Activated CD4-positive, alpha-beta T cell treated with anti-CD3 and anti-CD28 coated beads, Interleukin-2, amount 50 U/mL, for 4 hours (primary cell): Measurements from ENCODE around the gene PPARGC1A.

ENCODE experiments used
- DNase-seq, 2 experiments: peaks; one replicate each; pipeline ENCODE4 v3.0.0-alpha.2; 2020

PPARGC1A gene

GRCh38 chr4:23835774-23836478, 53.9 kb downstream of the PPARGC1A start:
- DNase-seq = no peak

DNA sequence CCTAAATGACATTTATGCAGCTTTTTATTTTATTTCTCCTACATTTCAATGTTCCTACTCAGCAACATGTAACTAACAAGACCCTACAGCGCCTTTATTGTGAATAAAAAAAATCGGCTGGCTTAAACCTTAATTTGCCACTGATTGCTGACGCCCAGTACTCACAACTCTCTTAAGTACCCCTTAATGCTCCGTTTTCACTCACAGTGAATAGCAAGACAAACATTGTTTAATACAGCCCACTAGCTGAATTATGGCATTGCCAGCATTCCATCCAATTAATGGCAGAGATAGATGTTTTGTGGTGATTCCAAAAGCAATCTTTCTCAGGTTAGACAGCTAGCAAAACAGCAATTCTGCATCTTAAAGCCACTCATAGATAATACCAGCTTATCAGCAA, 61.1 kb downstream of the PPARGC1A start:
- DNase-seq = no peak

- DNase-seq = no peak
Observed at GRCh38 chr4:23828020-23828715, 61.7 kb downstream of the PPARGC1A start.

GRCh38 chr4:23822181-23822580, 67.7 kb downstream of the PPARGC1A start:
- DNase-seq = no peak

- no peak for DNase-seq
Observed at GRCh38 chr4:23819041-23819511, 70.8 kb downstream of the PPARGC1A start.

- DNase-seq = no peak
Observed at GRCh38 chr4:23818097-23818885, 71.6 kb downstream of the PPARGC1A start.

GRCh38 chr4:23814996-23815660, 74.7 kb downstream of the PPARGC1A start:
- DNase-seq = no peak

DNA sequence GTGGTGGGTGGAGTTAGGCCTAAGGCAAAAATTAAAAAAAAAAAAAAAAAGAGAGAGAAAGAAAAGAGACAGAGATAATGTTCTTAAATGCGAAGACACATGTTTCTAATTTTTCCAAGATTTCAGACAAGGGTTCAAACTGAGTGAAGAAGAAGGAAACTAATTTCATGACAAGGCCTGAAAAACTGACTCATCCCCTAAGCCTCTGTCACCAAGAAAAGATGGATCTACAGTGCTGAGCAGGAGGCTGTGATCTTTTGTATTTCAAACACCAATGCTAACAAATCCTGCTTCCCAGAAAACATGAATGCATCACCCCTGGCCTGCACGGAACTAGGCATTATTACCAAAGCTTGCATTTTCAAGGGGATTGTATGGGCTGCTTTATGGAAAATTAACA, 75.3 kb downstream of the PPARGC1A start:
- DNase-seq = no peak

- DNase-seq = no peak
Observed at GRCh38 chr4:23811161-23811560, 78.7 kb downstream of the PPARGC1A start.

GRCh38 chr4:23805450-23805851, 84.4 kb downstream of the PPARGC1A start:
- DNase-seq = no peak

DNA sequence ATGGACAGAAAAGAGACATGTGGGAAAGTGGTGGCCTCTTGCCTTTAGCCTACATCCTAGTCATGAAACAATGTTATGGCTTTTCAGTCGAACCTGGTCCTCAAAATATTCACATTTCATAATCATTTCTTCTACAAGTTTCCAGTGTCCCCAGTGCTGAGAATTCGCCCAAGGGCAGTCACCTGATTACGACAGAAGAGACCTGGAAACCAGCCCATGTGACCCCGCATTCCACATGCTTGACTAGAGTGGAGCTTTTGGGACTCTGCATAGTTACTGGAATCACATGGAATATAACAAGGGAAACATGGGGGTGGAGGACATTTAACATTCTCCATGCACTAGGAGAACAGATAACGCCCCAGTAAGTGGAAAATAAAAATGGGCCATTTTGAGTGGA, 100.1 kb downstream of the PPARGC1A start:
- DNase-seq = no peak

- DNase-seq = no peak
Observed at GRCh38 chr4:23788460-23788859, 101.4 kb downstream of the PPARGC1A start.

- DNase-seq = no peak
Observed at GRCh38 chr4:23788027-23788426, 101.8 kb downstream of the PPARGC1A start.

- no peak for DNase-seq
Observed at GRCh38 chr4:23782778-23783437, 106.9 kb downstream of the PPARGC1A start.

DNA sequence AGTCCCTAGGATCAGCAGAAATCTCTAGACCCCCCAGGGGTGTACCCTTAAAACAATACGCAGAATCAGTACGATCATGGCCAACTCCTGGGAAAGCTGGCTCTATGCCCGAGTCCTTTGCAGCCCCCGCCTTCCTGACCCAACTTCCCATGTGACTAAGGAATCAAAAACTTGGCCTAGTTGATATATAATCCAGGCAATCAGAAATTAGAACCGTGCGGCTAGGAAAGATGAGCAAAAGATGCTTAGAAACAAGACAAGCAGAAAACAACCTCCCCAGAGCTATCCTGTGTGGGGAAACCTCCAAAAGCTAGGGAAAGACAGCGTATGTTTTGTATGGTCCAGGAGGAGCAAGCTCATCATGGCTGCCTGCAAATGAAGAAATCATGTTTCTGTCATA, 110.0 kb downstream of the PPARGC1A start:
- DNase-seq = no peak

GRCh38 chr4:23779422-23779821, 110.4 kb downstream of the PPARGC1A start:
- no peak for DNase-seq

DNA sequence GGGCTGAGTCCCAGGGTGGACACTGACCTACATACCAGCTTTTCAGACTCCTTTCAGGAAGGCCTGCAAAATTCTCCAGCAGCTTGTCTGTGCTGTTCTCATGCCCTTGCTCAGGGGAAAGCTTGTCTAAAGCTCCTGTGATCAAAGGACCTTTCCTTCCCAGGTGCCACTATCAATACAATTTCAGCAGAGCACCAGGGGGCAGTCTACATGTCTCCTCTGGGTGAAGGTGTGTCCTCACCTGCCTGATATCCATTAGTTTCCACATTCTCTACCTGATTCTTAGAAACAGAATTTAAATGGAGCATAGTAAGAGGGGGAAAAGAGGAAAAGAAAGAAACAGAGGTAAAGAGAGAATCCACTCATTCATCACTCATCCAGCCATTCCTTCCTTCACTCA, 114.2 kb downstream of the PPARGC1A start:
- DNase-seq = no peak

GRCh38 chr4:23774909-23775308, 114.9 kb downstream of the PPARGC1A start:
- no peak for DNase-seq

- no peak for DNase-seq
Observed at GRCh38 chr4:23773884-23774636, 115.8 kb downstream of the PPARGC1A start.

GRCh38 chr4:23770011-23770410, 119.8 kb downstream of the PPARGC1A start:
- DNase-seq = no peak

DNA sequence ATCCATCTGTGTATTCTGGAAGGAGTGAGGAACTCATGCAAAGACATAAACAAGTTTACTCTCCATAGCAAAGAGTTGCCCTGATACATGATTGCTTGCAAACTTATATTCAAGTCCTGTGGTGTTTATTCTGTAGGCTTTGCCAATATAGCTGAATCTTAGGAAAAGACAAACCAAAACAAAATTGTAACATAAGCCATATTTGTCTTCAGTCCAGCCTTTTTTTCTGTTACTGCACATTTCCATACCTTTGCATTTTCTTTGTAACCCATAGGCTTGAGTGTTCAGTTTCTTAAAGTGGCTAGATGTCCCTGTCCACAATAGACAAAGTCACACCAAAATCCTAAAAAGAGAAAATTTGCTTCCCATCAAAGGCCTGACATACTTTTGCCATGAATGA, 120.4 kb downstream of the PPARGC1A start:
- DNase-seq = no peak

DNA sequence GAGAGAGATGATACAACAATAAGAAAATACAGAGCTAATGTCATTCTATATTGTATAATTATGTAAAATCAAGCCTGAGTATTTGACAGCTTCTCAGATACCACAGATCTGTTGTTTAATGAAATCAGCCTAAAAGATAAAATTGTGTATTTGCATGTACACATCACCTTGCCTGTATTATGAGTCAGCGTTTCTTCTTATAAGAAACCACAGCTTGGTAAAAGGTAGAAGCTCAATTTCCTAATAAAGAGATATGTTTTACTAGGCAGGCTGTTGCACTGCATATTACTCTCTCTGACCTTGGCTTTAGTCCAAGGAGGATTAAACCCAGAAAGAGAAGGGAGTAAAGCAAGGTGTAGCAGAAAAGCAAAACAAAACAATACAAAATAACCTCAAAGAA, 121.3 kb downstream of the PPARGC1A start:
- no peak for DNase-seq
